Trophoblast cell (in vitro differentiated cells and primary cell): ENCODE results near the gene TGFB1I1.

Source experiments
- DNase-seq, 2 donors: peaks; one replicate each; pipeline ENCODE4 v3.0.0-alpha.2; 2016
- H2AFZ ChIP-seq: 2 replicates; pipeline ENCODE4 v1.6.1; 2013; ENCODE audit warnings: low read length, moderate library complexity, mild to moderate bottlenecking; ENCODE audit not compliant: insufficient read depth, poor library complexity
- H2AK5ac ChIP-seq: 2 replicates; pipeline ENCODE4 v1.6.1; 2013; ENCODE audit warnings: mild to moderate bottlenecking, low read length
- H2BK120ac ChIP-seq: 2 replicates; pipeline ENCODE4 v1.6.1; 2013; ENCODE audit warnings: low read length, mild to moderate bottlenecking, moderate library complexity; ENCODE audit not compliant: insufficient read depth, poor library complexity
- H2BK12ac ChIP-seq: 2 replicates; pipeline ENCODE4 v1.6.1; 2013; ENCODE audit warnings: mild to moderate bottlenecking, low read length, moderate library complexity
- H2BK5ac ChIP-seq: 2 replicates; pipeline ENCODE4 v1.6.1; 2013; ENCODE audit warnings: low read length, low read depth, moderate library complexity, mild to moderate bottlenecking; ENCODE audit not compliant: poor library complexity
- H3K14ac ChIP-seq: 2 replicates; pipeline ENCODE4 v1.6.1; 2013; ENCODE audit warnings: mild to moderate bottlenecking, low read length
- H3K18ac ChIP-seq: 2 replicates; pipeline ENCODE4 v1.6.1; 2013; ENCODE audit warnings: mild to moderate bottlenecking, low read length
- H3K23ac ChIP-seq: 2 replicates; pipeline ENCODE4 v1.6.1; 2013; ENCODE audit warnings: low read length
- H3K27ac ChIP-seq: 2 replicates; pipeline ENCODE4 v1.5.1; 2013; ENCODE audit warnings: low read depth, mild to moderate bottlenecking, inconsistent platforms, low read length, moderate library complexity
- H3K27me3 ChIP-seq: 2 replicates; pipeline ENCODE4 v1.6.1; 2013; ENCODE audit warnings: inconsistent platforms, mild to moderate bottlenecking, low read length, moderate library complexity; ENCODE audit not compliant: insufficient read depth
- H3K36me3 ChIP-seq, 2 experiments: 1 replicate in 1 of 2; 2 replicates in 1 of 2; pipeline ENCODE4 v1.6.1; 2013; ENCODE audit warnings: low read length in 2 of 2, mild to moderate bottlenecking in 2 of 2, moderate library complexity in 1 of 2; ENCODE audit not compliant: insufficient read depth in 2 of 2, control insufficient read depth in 1 of 2
- H3K4ac ChIP-seq: 2 replicates; pipeline ENCODE4 v1.6.1; 2013; ENCODE audit warnings: low read depth, mild to moderate bottlenecking, low read length, moderate library complexity
- H3K4me1 ChIP-seq, 2 experiments: 1 replicate in 1 of 2; 2 replicates in 1 of 2; pipeline ENCODE4 v1.6.1; 2013; ENCODE audit warnings: low read length in 2 of 2, mild to moderate bottlenecking in 2 of 2, moderate library complexity in 1 of 2; ENCODE audit not compliant: insufficient read depth in 2 of 2, control insufficient read depth in 1 of 2
- H3K4me2 ChIP-seq: 2 replicates; pipeline ENCODE4 v1.6.1; 2013; ENCODE audit warnings: inconsistent platforms, mild to moderate bottlenecking, low read length, moderate library complexity
- H3K4me3 ChIP-seq: 2 replicates; pipeline ENCODE4 v1.5.1; 2013; ENCODE audit warnings: mild to moderate bottlenecking, low read depth, low read length, inconsistent platforms
- H3K79me1 ChIP-seq: one replicate; pipeline ENCODE4 v1.6.1; 2013; ENCODE audit warnings: low read length
- H3K79me2 ChIP-seq: 2 replicates; pipeline ENCODE4 v1.6.1; 2013; ENCODE audit warnings: low read length, mild to moderate bottlenecking; ENCODE audit not compliant: control insufficient read depth, insufficient read depth, poor library complexity
- H3K9ac ChIP-seq: 2 replicates; pipeline ENCODE4 v1.6.1; 2013; ENCODE audit warnings: mild to moderate bottlenecking, low read length
- H3K9me3 ChIP-seq: 2 replicates; pipeline ENCODE4 v1.6.1; 2013; ENCODE audit warnings: low read depth, mild to moderate bottlenecking, control low read depth, inconsistent platforms, low read length; ENCODE audit not compliant: insufficient read depth
- H4K12ac ChIP-seq: 2 replicates; pipeline ENCODE4 v1.6.1; 2013; ENCODE audit warnings: low read depth, mild to moderate bottlenecking, low read length, moderate library complexity
- H4K8ac ChIP-seq: 2 replicates; pipeline ENCODE4 v1.6.1; 2013; ENCODE audit warnings: low read depth, mild to moderate bottlenecking, low read length, moderate library complexity
- H4K91ac ChIP-seq: one replicate; pipeline ENCODE4 v1.6.1; 2013; ENCODE audit warnings: low read depth, mild to moderate bottlenecking, low read length, moderate library complexity
- WGBS: extraction: QIAGEN DNeasy Blood & Tissue Kit; methylation state at CpG from one replicate; pipeline ENCODE4 v1.1.7; 2013; ENCODE audit warnings: missing lambda C conversion rate; ENCODE audit not compliant: insufficient read length, insufficient coverage; ENCODE audit errors: extremely low coverage; 5-methylcytosine and 5-hydroxymethylcytosine counted together

The TGFB1I1 gene

DNA sequence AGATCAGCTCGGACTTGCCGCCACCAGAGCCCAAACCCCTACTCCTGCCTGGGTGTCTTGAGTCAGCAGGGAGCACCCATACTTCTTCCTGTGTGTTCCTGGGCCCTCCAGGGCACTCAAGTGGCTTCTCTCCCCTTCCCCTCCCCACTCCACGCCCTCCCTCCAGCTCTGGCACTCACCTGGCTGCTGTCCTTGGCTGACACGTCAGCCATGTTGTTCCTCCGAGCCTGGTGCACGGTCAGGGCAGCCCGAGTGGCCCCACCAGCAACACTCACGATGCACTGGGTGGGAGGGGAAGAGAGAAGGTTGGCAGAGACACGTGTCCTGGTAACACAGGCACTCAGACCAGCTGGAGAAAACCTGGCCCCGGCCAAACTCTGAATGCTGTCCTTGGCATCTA, 24.7 kb downstream of the TGFB1I1 start:
- no peak for DNase-seq
- Histone ChIP-seq H3K14ac (no peak overlapping the region), H3K4ac (no peak overlapping the region), H3K4me1 (peaks cover 0 to 2% of the 10 kb centered on the region in 2 experiments), H3K79me1 (no peaks in the 10 kb centered on the region), H2BK120ac (no peak overlapping the region), H3K18ac (no peak overlapping the region), H2AFZ (no peak overlapping the region), H3K23ac (no peak overlapping the region), H3K9ac (no peak overlapping the region), H2AK5ac (no peak overlapping the region), H2BK12ac (no peak overlapping the region), H3K9me3 (peaks cover 3% of the 10 kb centered on the region), H4K8ac (no peak overlapping the region), H4K12ac (no peak overlapping the region), H4K91ac (no peak overlapping the region), H3K79me2 (no peaks in the 10 kb centered on the region), H3K27ac (no peak overlapping the region), H2BK5ac (no peak overlapping the region), H3K4me3 (no peak overlapping the region), H3K4me2 (no peak overlapping the region), H3K36me3 (peaks cover 40 to 68% of the 10 kb centered on the region in 2 experiments), H3K27me3 (no peaks in the 10 kb centered on the region)
- no CpG with 5 or more reads among the region's 10 CpGs for WGBS

DNA sequence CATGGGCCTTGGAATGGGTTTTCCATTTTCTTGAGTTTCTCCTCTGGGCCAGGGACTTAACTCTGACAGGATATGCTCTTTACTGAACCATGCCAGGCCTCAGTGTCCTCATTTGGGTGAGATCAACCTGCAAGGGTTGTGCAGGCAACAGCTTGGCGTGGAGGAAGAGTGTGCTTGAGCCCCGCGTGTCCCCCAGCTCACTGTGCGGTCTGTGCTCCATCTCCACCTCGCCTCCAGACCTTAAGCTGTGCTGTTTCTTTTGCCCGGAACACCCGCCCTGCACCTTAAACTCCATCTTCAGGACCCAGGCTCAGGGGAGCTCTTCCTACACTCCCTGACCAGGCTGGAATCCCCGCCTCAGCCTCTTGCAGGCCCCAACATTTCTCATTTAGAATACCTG, 26.5 kb downstream of the TGFB1I1 start:
- H2BK5ac ChIP-seq = no peak overlapping the region
- H3K79me1 ChIP-seq = no peaks in the 10 kb centered on the region
- DNase-seq = no peak
- no peak overlapping the region for H3K4ac ChIP-seq
- H3K4me1 ChIP-seq = peaks cover 0 to 5% of the 10 kb centered on the region in 2 experiments
- no peaks in the 10 kb centered on the region for H3K27me3 ChIP-seq
- H3K14ac ChIP-seq = no peak overlapping the region
- no peak overlapping the region for H2AK5ac ChIP-seq
- H3K79me2 ChIP-seq = no peaks in the 10 kb centered on the region
- no peak overlapping the region for H2BK12ac ChIP-seq
- no peak overlapping the region for H4K91ac ChIP-seq
- H4K12ac ChIP-seq = no peak overlapping the region
- no peak overlapping the region for H2BK120ac ChIP-seq
- H4K8ac ChIP-seq = no peak overlapping the region
- H2AFZ ChIP-seq = no peak overlapping the region
- peaks cover 25 to 50% of the 10 kb centered on the region in 2 experiments for H3K36me3 ChIP-seq
- H3K23ac ChIP-seq = no peak overlapping the region
- no peak overlapping the region for H3K27ac ChIP-seq
- no peak overlapping the region for H3K4me2 ChIP-seq
- no peak overlapping the region for H3K4me3 ChIP-seq
- no CpG with 5 or more reads among the region's 8 CpGs for WGBS
- peaks cover 3% of the 10 kb centered on the region for H3K9me3 ChIP-seq
- no peak overlapping the region for H3K18ac ChIP-seq
- no peak overlapping the region for H3K9ac ChIP-seq

DNA sequence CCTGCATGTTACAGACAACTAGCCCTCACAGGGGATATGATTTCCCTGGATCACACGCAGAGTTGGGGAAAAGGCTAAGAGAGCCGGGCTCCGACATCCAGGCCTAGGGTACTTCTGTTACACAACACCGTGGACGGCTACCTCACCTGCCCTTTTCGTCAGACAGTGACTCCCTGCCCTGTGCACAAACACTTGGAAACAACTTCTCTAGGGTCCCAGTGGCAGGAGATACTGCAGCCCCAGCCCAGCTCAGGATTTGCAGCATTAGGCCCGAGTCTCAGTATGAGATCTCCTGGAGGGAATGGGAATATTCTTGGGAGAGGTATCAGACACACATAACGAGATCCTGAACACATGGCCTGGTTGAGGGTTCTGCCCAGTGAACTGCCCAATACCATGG, 28.0 kb downstream of the TGFB1I1 start:
- no peak overlapping the region for H4K12ac ChIP-seq
- H3K4me2 ChIP-seq = no peak overlapping the region
- no CpG with 5 or more reads among the region's 8 CpGs for WGBS
- H3K4me3 ChIP-seq = no peak overlapping the region
- H3K9ac ChIP-seq = no peak overlapping the region
- H3K79me1 ChIP-seq = no peaks in the 10 kb centered on the region
- H3K79me2 ChIP-seq = no peaks in the 10 kb centered on the region
- no peak overlapping the region for H4K91ac ChIP-seq
- H2AFZ ChIP-seq = no peak overlapping the region
- peaks cover 3% of the 10 kb centered on the region for H3K9me3 ChIP-seq
- H3K27me3 ChIP-seq = no peaks in the 10 kb centered on the region
- no peak for DNase-seq
- H2BK12ac ChIP-seq = no peak overlapping the region
- H3K36me3 ChIP-seq = peaks cover 22 to 44% of the 10 kb centered on the region in 2 experiments
- no peak overlapping the region for H2BK120ac ChIP-seq
- H3K23ac ChIP-seq = no peak overlapping the region
- H3K4me1 ChIP-seq = peaks cover 0 to 5% of the 10 kb centered on the region in 2 experiments
- H3K4ac ChIP-seq = no peak overlapping the region
- no peak overlapping the region for H2AK5ac ChIP-seq
- H2BK5ac ChIP-seq = no peak overlapping the region
- no peak overlapping the region for H3K14ac ChIP-seq
- no peak overlapping the region for H3K18ac ChIP-seq
- H3K27ac ChIP-seq = no peak overlapping the region
- H4K8ac ChIP-seq = no peak overlapping the region

DNA sequence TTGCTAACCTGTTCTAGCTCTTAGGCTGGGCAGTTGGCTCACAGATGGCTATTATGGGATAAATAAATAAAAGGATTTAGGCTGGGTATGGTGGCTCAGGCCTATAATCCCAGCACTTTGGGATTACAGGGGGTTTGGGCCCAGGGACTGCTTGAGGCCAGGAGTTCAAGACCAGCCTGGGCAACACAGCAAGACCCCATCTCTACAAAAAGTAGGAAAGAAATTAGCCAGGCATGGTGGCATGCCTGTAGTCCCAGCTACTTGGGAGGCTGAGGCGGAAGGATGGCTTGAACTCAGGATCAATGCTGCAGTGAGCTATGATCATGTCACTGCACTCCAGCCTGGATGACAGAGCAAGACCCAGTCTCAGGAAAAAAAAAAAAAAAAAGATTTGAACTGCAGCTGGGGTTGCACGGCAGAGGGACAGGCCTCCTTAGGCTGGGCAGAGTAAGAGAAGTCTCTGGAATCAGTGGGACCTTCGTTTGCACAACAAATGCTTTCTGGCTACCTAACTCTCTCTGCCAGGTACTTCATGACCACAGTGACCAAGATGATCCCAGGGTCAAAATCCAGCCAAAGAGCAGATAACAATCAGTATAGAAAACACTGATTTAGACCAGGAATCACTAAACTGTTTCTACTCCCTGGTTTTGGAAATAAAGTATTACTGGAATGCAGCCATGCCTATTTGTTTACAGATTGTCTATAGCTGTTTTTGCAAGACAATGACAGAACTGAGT, 29.4 kb downstream of the TGFB1I1 start:
- Histone ChIP-seq H3K27ac (no peak overlapping the region), H3K27me3 (no peaks in the 10 kb centered on the region), H2BK12ac (no peak overlapping the region), H2BK5ac (no peak overlapping the region), H3K79me2 (no peaks in the 10 kb centered on the region), H2BK120ac (no peak overlapping the region), H3K23ac (no peak overlapping the region), H3K4me2 (no peak overlapping the region), H4K8ac (no peak overlapping the region), H3K9me3 (peaks cover 3% of the 10 kb centered on the region), H2AK5ac (no peak overlapping the region), H3K4me3 (no peak overlapping the region), H3K14ac (no peak overlapping the region), H3K9ac (no peak overlapping the region), H3K4ac (no peak overlapping the region), H3K36me3 (peaks cover 17 to 33% of the 10 kb centered on the region in 2 experiments), H4K12ac (no peak overlapping the region), H3K4me1 (peaks cover 0 to 5% of the 10 kb centered on the region in 2 experiments), H2AFZ (no peak overlapping the region), H3K79me1 (no peaks in the 10 kb centered on the region), H3K18ac (no peak overlapping the region), H4K91ac (no peak overlapping the region)
- WGBS = no CpG with 5 or more reads among the region's 3 CpGs
- DNase-seq = no peak
